Activated CD4-positive, alpha-beta T cell treated with anti-CD3 and anti-CD28 coated beads, Interleukin-10, Interleukin-2, amounts not matched to agents 100 ng/mL and 50 ng/mL, durations not matched to agents 16 hours and 8 hours (primary cell): ENCODE measurements around the gene MFN1.

ENCODE experiments used
- DNase-seq: peaks from one replicate; pipeline ENCODE4 v3.0.0-alpha.2; 2020

MFN1 gene

DNA sequence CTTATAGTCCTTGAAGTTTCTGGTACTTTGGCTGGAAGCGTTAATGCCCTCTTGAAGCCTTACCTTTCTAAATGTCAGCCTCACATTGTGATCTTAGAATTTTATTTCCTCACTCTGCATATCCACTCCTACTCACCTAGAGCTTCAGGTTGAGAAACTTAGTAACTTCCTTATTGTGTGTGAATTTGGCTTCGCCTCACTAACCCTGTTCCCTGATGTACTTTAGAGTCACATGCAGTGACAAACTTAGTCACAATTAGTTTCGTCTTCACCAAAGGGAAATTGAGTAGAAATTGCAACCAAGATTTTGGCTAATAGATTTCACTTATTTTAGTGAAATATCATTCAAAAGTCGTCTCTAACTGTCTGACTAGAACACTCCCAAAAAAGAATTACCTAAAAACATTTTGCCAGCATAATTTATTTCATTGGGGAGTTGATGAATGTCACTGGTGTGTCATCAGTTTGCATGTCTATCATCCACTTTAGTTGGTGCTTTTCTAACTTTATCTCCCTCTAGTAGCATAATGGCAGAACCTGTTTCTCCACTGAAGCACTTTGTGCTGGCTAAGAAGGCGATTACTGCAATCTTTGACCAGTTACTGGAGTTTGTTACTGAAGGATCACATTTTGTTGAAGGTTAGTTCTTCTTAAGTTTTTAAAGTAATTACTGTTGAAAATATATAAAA, 960 bp downstream of the MFN1 start:
- DNase-seq, result peak; percentile 33

DNA sequence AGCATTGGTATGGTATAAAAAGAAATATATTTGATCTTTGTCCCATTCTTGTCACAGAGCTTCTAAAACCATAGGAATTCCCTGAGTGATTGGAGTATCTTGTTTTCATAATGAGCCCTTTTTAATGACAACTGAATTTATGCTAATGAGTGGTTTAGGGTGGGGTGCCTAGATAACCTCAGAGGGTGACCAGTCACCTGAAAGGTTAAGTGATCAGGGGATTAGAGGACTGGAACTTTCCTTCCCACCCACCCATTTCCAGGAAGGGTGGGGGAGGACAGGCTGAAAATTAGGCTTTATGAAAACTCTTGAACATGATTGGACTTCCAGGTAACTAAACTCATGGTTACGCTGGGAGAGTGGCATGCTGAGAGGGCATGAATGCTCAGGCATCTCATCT, 8.5 kb downstream of the MFN1 start:
- no peak for DNase-seq

DNA sequence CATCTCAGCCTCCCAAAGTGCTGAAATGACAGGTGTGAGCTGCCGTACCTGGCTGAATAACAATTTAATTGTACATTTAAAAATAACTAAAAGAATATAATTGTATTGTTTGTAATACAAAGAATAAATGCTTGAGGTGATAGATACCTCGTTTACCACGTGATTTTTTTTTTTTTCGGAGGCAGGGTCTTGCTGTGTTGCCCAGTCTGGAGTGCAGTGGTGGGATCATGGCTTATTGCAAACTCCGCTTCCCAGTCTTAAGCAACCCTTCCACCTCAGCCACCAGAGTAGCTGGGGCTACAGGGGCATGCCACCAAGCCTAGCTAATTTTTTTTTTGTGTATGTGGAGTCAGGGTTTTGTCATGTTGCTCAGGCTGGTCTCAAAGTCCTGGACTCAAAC, 15.8 kb downstream of the MFN1 start:
- no peak for DNase-seq

DNA sequence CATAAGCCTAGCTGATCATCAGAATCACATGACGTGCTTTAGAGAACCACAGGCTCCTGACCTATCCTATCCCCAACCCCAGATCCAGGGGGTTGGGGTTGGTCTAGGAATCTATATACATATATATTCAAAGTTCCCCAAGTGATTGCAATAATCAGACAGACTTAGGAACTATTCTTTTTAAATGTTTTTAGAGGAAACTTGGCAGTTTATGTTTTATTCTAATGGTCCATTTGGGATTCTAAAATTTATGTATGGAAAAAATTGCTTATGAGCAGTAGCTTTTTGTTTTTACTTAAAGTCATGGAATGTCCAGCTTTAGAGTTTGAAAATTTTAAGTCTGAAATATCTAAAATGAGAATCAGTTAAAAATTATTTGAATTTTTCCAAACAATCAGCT, 22.1 kb downstream of the MFN1 start:
- DNase-seq, result no peak

DNA sequence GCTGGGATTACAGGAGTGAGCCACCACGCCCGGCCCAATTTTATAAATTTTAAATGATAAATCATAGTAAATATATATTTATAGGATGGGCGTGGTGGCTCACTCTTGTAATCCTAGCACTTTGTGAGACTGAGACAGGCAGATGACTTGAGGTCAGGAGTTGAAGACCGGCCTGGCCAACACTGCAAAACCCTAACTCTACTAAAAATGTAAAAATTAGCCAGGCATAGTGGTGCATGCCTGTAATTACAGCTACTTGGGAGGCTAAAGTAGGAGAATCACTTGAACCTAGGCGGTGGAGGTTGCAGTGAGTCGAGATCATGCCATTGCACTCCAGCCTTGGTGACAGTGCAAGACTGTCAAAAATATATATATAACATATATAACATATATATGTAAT, 26.4 kb downstream of the MFN1 start:
- no peak for DNase-seq

DNA sequence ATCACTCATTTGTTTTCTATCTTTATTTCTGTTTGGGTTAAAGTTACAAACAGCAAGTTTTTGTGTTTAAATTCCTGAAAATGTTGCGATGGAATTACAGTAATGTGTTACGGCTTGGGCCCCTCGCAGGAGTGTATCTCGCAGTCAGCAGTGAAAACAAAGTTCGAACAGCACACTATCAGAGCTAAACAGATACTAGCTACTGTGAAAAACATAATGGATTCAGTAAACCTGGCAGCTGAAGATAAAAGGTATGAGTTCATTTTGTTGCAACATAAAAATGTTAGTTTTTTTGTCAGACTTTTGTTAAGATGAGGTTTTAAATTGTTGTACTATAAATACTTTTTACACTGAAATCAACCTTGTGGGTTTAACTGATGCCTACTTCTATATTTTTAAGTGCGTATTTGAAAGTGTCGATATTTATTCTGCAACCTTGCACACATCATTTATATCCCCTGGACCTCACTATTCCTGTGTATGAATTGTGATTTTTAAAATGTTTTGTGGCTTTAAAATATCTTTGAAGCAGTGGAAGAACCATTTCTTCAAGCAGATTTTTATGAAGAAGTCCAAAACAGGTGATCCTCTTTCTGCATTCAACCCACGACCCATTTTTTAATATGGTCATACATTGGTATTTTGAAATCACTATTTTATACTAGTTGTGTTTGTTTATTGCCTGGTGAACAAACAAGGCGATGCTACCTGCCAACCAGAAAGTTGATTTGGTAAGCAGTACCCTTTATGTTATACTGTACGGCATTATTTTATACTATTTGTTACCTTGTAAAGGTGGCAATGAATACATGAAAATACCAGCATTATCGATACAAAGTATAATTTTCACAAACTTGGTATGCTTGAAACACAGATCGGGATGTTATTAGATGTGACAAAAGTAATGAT, 27.8 kb downstream of the MFN1 start:
- DNase-seq, result no peak

DNA sequence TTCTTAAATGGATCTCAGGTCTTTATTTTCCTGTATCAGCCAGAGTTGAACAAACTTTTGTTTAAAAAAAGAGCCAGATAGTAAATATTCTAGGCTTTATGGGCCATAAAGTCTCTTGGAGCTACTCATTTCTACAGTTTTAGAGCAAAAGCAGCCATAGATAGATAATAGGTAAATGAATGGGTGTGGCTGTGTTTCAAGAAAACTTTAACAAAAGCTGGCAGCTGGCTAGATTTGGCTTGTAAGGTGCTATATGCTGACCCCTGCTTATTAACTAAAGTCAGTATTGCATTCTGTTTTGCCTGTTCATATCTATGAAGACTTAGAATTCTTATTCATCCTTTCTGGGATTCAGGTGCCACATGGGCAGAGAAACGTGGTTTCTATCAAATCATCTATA, 29.0 kb downstream of the MFN1 start:
- no peak for DNase-seq

DNA sequence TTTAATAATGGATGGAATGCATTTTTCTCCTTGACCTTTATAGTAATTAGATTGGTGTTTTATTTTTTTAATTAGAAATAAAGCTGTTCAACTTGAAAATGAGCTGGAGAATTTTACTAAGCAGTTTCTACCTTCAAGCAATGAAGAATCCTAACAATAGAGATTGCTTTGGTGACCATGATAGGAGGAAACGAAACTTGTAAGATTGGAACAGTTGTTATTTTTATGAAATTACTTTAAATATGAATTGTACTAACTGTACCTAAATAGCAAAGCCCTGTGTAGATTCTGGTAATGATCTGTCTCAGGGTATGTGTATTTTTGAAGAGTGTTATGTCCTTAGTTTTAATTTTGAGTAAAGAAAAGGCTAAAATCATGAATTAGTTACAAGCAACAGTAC, 44.4 kb downstream of the MFN1 start:
- no peak for DNase-seq

DNA sequence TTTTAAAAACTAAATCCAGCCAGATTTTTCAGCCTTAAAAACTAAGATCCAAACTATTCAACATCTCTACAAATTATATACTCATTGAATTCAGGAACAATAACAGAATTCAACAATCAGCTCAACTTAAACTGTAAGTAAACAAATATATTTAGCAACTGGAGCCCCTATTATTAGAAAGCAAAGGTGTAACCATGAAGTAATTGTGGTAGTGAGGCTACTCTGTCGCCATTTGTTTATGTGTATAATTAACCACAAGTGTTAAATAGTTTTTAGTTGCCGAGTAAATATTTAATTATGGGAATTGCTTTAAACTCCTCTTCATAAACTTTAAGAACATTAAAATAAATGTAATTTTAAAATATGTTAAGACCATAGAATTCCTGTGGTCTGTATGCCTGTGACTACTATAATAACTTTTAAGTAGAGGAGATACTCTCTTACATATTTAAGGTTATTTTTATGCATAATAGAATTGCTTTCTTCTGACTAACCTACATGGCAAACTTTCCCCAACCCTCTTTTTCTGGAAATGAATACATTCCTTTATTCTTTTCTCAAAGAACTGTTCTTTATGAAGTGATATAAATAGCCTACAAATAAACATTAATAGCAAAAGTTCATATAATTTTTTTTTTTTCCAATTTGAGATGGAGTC, 51.2 kb downstream of the MFN1 start:
- DNase-seq, result no peak

DNA sequence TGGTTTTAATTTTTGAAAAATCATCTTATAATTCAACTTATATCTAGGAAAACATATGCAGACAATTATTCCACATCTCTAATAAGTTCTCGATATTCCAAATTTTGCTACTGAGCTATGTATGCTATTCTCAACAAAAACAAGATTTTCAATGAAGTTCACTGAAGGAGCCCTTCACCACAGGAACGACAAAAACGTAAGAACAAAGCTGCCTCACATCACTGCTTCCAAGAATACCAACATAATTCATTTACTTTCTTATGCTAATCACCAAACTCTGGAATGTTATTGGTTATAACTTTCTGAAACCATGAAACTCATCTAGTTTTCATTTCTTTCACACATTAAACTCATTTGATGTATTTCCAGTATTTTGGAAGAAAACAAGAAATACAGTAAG, 54.1 kb downstream of the MFN1 start:
- DNase-seq, result no peak

DNA sequence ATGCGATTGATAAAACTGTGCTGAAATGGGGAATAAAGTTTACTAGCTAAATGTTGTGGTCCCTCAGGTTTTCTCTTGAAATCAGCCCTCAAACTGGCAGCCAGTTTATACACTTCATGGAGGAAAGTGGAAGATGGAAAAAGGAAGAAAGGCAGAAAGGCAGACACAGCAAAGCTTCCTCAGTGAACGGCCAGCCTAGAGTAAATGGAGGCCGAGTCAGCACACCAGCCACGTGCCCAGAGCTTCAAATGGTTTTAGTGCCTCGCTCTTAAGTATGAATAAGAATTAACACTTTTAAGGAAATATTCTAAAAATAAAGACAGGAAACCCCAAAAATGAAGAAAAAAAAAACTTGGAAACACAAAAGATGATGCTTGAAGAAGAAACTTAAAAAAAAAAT, 55.5 kb downstream of the MFN1 start:
- DNase-seq, result no peak

DNA sequence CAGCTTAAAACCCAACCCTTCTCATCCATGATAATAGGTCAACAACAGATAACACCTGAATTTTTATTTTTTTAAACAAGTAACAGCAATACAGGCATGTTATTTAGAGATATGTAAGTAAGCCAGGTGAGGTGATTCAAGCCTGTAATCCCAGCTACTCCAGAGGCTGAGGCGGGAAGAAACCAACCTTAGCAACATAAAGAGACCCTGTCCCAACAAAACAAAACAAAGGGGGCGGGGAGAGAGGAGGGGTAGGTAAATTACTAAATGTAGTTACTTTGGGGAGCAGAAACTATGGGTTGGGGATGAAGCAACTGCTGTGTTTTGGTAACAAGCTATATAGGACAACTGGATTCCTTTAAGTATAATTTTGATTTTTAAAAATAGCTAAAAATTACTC, 56.8 kb downstream of the MFN1 start:
- no peak for DNase-seq

DNA sequence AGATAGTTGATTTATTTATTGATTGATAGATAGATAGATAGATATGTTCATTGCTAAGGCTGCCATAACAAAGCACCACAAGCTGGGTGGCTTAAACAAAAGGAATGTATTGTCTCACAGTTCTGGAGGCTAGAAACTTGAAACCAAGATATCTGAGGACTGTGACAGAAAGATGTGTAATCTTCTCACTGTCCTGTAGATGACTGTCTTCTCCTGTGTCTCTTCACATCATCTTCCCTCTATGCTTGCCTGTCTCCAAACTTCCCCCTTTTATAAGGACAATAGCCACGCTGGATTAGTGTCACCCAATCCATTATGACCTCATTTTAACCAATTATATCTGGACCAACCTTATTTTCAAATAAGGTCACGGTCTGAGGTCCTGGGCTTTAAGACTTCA, 62.8 kb downstream of the MFN1 start:
- no peak for DNase-seq

DNA sequence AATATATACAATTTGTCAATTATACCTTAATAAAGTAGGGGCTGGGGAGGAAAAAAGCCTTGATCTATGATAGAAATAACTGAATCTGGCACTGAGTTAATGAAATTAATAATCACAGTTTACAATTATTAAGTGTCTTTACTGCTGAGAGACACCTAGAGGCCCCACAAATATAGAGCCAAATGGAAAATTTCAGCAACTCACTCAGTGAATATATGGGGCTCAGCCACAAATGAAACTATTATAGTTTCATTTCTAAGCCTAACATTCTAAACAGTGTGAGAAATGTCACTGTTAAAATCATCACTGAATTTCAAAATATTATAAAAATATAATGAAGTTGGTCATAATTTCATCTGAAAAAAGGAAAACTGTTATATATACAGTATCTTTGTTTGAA, 63.5 kb downstream of the MFN1 start:
- no peak for DNase-seq

DNA sequence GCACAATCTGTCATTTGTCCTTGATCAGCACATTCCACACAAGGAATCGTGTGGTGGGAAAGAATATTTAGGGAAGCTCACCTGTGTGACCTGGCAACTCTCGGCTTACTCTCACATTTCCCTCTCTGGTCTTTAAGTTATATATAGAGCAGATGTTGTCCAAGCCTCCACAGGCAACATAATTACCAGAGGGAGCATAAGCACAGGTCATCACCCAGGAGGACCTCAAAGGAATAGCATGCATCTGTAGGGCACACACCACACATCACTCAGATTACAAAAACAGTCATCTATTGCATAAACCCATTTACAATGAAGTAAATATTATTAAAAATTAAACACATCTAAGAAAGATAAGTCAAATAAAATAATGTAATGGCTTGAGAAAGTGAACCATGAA, 67.3 kb downstream of the MFN1 start:
- DNase-seq, result no peak

DNA sequence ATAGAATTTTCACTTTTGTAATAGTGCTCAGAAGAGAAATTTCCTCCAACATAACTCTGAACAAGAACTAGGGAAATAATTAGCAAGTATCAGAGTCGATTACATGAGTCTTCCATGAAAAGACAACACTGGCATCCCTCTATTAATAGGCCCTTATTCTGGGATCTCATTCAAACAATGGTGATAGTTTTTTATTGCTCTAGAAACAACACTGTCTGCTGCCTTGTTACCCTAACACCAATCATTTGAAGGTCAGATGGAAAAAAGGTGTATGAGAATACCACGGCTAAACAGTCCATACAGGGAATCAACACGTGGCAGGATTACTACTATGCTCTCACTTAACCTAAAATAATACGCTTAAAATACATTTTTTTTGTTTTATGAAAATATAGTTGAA, 67.9 kb downstream of the MFN1 start:
- no peak for DNase-seq

DNA sequence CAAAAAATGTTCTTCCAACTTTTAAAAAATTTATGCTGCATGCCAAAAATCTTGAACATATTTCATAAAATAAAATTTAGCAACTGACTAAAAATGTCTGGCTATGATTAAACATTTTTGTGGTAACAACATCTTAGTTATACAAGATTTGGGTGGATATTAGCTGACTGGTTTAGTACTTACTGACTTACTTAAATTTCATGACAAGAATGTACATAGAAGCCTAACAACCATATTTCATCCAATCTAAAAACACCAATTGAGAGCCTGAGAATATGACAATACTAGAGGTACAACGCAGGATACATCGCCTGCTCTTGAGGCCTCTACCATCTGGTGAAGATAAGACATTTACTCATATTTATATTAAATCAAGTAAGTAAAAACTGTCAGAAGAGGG, 69.2 kb downstream of the MFN1 start:
- DNase-seq, result no peak

DNA sequence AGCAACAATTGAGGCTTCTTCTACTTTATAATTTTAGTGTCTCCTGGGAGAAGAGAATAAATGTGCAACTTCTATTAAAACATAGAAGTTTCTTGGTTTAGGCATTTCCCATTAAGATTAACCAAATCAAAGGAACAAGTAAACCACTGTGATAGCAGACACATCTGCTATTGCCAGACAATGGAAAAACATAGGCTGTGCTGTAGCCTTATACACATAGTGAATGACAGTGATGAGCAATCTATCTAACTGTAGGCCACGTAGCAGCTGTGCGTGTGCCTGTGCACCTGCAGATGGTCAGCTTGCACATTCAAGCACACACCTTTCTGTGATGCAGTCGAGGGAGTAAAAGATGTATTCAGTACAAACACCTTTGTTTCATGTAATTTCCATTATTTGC, 71.1 kb downstream of the MFN1 start:
- DNase-seq, result no peak

DNA sequence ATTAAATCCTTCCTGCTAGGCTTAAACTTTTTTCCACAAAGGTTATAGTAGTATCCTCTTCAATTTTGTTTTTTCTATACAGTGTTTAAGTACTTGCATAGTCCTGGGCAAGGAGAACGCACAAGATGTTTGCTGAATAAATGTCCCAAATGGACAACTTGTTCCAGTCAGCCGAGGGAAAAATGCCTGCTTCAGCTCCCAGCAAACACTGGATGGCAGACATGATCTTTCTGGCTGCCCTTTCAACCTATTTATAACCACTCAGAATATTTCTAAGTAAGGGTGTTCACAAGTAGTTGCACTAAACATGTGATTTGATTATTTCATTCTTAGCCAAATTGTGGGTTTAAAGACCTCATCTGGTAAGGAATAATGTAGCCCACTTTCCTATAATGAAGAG, 74.0 kb downstream of the MFN1 start:
- peak; percentile 6 for DNase-seq

DNA sequence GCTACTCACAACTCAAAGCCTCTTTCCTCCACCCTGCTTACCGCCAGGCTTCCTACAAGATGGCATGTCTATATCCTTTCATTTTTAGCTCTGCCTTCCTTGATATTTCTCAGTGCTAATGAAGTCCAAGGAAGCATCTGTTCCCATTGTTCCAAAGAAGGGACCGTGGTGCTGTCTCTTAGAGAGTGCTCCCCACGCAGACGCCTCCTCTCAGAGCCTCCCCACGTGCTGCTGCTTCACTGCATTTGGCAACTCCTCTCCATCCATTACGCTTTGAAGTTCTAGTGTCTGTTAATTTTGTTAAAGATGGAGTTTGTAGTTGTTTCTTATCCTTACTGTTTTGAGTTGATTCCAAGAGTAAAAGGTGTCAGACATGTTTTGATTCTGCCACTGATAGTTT, 77.6 kb downstream of the MFN1 start:
- no peak for DNase-seq

DNA sequence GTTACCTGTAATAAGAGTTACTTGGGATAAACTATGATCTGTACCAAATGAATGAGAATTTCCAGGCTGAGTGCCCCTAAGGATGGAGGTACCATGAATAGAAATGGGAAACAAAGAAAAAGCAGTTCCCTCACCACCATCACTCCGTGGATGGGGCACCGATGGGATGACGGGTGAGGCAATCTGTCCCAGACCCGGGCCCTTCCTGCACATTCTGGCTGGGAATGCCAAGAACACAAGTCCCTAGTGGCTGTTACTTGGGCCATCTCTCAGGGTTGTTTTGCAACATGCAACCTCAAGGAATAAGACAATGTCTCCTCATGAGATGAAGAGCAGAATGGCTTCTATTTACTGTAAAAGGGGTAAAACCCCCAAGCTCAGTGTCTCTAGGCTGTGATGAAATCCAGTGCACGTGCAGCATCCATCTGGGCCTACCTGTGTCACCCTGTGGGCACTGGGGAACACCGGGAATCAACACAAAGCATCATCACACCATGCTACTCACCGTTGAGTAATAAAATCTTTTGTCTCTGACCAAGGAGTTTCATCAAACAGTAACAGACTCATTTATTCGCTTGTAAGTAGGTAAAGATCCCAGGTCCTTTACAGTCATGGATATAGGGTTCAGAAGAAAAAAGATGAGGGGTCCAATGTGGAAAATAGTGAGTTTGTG, 81.5 kb downstream of the MFN1 start:
- no peak for DNase-seq

DNA sequence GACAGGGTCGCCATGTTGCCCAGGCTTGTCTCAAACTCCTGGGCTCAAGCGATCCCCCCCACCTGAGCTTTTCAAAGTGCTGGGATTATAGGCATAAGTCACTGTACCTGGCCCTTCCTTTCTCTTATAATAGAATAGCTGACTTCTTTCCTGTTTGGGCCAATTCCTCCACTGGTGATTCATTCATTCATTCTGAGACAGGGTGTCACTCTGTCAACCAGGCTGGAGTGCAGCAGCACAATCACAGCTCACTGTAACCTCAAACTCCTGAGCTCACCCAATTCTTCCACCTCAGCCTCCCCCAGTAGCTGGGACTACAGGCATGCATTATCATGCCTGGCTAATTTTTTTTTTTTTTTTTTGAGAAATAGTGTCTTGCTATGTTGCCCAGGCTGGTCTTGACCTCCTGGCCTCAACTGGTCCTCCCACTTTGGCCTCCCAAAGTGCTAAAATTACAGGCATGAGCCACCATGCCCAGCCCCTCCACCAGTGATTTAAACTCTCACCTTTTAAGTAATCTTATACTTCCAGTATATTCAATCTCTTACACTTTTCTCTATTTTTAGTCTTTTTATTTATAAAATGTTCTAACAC, 82.9 kb downstream of the MFN1 start:
- DNase-seq, result no peak

DNA sequence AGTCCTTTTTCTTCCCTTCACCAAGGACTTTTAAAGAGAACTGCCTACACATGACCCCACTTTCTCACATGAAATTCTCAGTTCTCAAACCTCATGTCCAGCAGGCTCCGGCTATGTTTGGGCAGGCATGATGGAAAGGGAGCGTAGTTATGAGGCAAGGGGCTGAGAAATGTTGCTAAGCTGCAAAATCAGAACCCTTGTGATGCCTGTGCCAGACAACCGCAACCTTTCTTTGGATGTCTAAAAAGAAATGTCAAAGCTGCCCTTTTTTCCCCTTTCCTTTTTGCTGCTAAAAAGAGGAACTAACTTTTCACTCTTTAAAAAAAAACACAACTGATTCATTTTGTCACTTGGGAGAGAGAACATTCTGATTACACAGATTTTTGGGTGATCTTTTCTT, 84.5 kb downstream of the MFN1 start:
- no peak for DNase-seq
